ENCODE data around the gene RANGAP1. TPM values are rescaled to one million over a fixed set of nuclear protein-coding genes. Genes with fewer than 3 reads are reported as not detected.

RANGAP1 gene
- total and polyA plus RNA-seq, 4 donors: 29.9 to 106 (median 62.9) TPM

GRCh38 chr22:41229730-41230400, 56.1 kb downstream of the RANGAP1 start:
- 80% methylated on average over 6 of the region's 17 CpGs for WGBS (ENCODE audit: insufficient coverage)

GRCh38 chr22:41229215-41229614, 56.8 kb downstream of the RANGAP1 start:
- Histone ChIP-seq H3K27me3 (ENCODE audit: control insufficient read depth, insufficient read depth, low read length) (no peaks in the 10 kb centered on the region), H3K27ac (ENCODE audit: low read depth, low read length) (no peak overlapping the region), H3K4me3 (ENCODE audit: low read depth, low read length) (no peak overlapping the region), H3K9me3 (ENCODE audit: control insufficient read depth, insufficient read depth, low read length) (no peaks in the 10 kb centered on the region), H3K36me3 (ENCODE audit: control insufficient read depth, insufficient read depth, low read length) (peaks cover 77% of the 10 kb centered on the region), H3K4me1 (ENCODE audit: control insufficient read depth, insufficient read depth, low read length) (no peaks in the 10 kb centered on the region)
- 91% methylated on average over 4 of the region's 6 CpGs for WGBS (ENCODE audit: insufficient coverage)
- no peak for DNase-seq (ENCODE audit: low read depth in 4 of 6, low spot score in 6 of 6)

More at GRCh38 chr22:41229730-41230400, 56.1 kb downstream of the RANGAP1 start:
- Histone ChIP-seq H3K27me3 (ENCODE audit: control insufficient read depth, insufficient read depth, low read length) (no peaks in the 10 kb centered on the region), H3K9me3 (ENCODE audit: control insufficient read depth, insufficient read depth, low read length) (no peaks in the 10 kb centered on the region), H3K4me3 (ENCODE audit: low read depth, low read length) (no peak overlapping the region), H3K27ac (ENCODE audit: low read depth, low read length) (no peak overlapping the region), H3K4me1 (ENCODE audit: control insufficient read depth, insufficient read depth, low read length) (no peaks in the 10 kb centered on the region), H3K36me3 (ENCODE audit: control insufficient read depth, insufficient read depth, low read length) (peaks cover 72% of the 10 kb centered on the region)
- no peak for DNase-seq (ENCODE audit: low read depth in 4 of 6, low spot score in 6 of 6)

GRCh38 chr22:41226723-41227655, 59.0 kb downstream of the RANGAP1 start:
- Histone ChIP-seq H3K27ac (ENCODE audit: low read depth, low read length) (no peak overlapping the region), H3K4me1 (ENCODE audit: control insufficient read depth, insufficient read depth, low read length) (peaks cover 3% of the 10 kb centered on the region), H3K27me3 (ENCODE audit: control insufficient read depth, insufficient read depth, low read length) (no peaks in the 10 kb centered on the region), H3K36me3 (ENCODE audit: control insufficient read depth, insufficient read depth, low read length) (peaks cover 99% of the 10 kb centered on the region), H3K4me3 (ENCODE audit: low read depth, low read length) (no peak overlapping the region), H3K9me3 (ENCODE audit: control insufficient read depth, insufficient read depth, low read length) (no peaks in the 10 kb centered on the region)
- DNase-seq (ENCODE audit: low read depth in 4 of 6, low spot score in 6 of 6): no peak
- 95% methylated on average over 20 of the region's 26 CpGs for WGBS (ENCODE audit: insufficient coverage)

GRCh38 chr22:41223535-41223934, 62.5 kb downstream of the RANGAP1 start:
- peaks cover 94% of the 10 kb centered on the region for H3K36me3 ChIP-seq (ENCODE audit: control insufficient read depth, insufficient read depth, low read length)
- no peak overlapping the region for H3K27ac ChIP-seq (ENCODE audit: low read depth, low read length)
- 93% methylated on average over 5 of the region's 7 CpGs for whole genome bisulfite sequencing (ENCODE audit: insufficient coverage)
- DNase-seq (ENCODE audit: low read depth in 4 of 6, low spot score in 6 of 6): no peak
- H3K4me3 ChIP-seq (ENCODE audit: low read depth, low read length): no peak overlapping the region
- H3K27me3 ChIP-seq (ENCODE audit: control insufficient read depth, insufficient read depth, low read length): no peaks in the 10 kb centered on the region
- H3K9me3 ChIP-seq (ENCODE audit: control insufficient read depth, insufficient read depth, low read length): no peaks in the 10 kb centered on the region
- H3K4me1 ChIP-seq (ENCODE audit: control insufficient read depth, insufficient read depth, low read length): peaks cover 3% of the 10 kb centered on the region

GRCh38 chr22:41222846-41223507, 63.0 kb downstream of the RANGAP1 start:
- Histone ChIP-seq H3K4me3 (ENCODE audit: low read depth, low read length) (no peak overlapping the region), H3K36me3 (ENCODE audit: control insufficient read depth, insufficient read depth, low read length) (peaks cover 89% of the 10 kb centered on the region), H3K27me3 (ENCODE audit: control insufficient read depth, insufficient read depth, low read length) (no peaks in the 10 kb centered on the region), H3K27ac (ENCODE audit: low read depth, low read length) (no peak overlapping the region), H3K9me3 (ENCODE audit: control insufficient read depth, insufficient read depth, low read length) (no peaks in the 10 kb centered on the region), H3K4me1 (ENCODE audit: control insufficient read depth, insufficient read depth, low read length) (peaks cover 3% of the 10 kb centered on the region)
- WGBS (ENCODE audit: insufficient coverage): 92% methylated on average over 9 of the region's 9 CpGs
- no peak for DNase-seq (ENCODE audit: low read depth in 4 of 6, low spot score in 6 of 6)

GRCh38 chr22:41217553-41218157, 68.3 kb downstream of the RANGAP1 start:
- Histone ChIP-seq H3K4me3 (ENCODE audit: low read depth, low read length) (no peak overlapping the region), H3K4me1 (ENCODE audit: control insufficient read depth, insufficient read depth, low read length) (peaks cover 12% of the 10 kb centered on the region), H3K9me3 (ENCODE audit: control insufficient read depth, insufficient read depth, low read length) (peaks cover 6% of the 10 kb centered on the region), H3K27me3 (ENCODE audit: control insufficient read depth, insufficient read depth, low read length) (no peaks in the 10 kb centered on the region), H3K27ac (ENCODE audit: low read depth, low read length) (peak overlapping the region; percentile 65), H3K36me3 (ENCODE audit: control insufficient read depth, insufficient read depth, low read length) (peaks cover 84% of the 10 kb centered on the region)
- WGBS (ENCODE audit: insufficient coverage): 61% methylated on average over 14 of the region's 16 CpGs
- peak in 1 of 6 donors; percentile 40 for DNase-seq (ENCODE audit: low read depth in 4 of 6, low spot score in 6 of 6)

GRCh38 chr22:41216984-41217383, 69.0 kb downstream of the RANGAP1 start:
- peak overlapping the region; percentile 65 for H3K27ac ChIP-seq (ENCODE audit: low read depth, low read length)
- H3K36me3 ChIP-seq (ENCODE audit: control insufficient read depth, insufficient read depth, low read length): peaks cover 84% of the 10 kb centered on the region
- peaks cover 6% of the 10 kb centered on the region for H3K9me3 ChIP-seq (ENCODE audit: control insufficient read depth, insufficient read depth, low read length)
- DNase-seq (ENCODE audit: low read depth in 4 of 6, low spot score in 6 of 6): no peak
- WGBS (ENCODE audit: insufficient coverage): 85% methylated on average over 9 of the region's 13 CpGs
- H3K4me3 ChIP-seq (ENCODE audit: low read depth, low read length): no peak overlapping the region
- H3K27me3 ChIP-seq (ENCODE audit: control insufficient read depth, insufficient read depth, low read length): no peaks in the 10 kb centered on the region
- peaks cover 11% of the 10 kb centered on the region for H3K4me1 ChIP-seq (ENCODE audit: control insufficient read depth, insufficient read depth, low read length)

- H3K9me3 ChIP-seq (ENCODE audit: control insufficient read depth, insufficient read depth, low read length): peaks cover 6% of the 10 kb centered on the region
- H3K4me3 ChIP-seq (ENCODE audit: low read depth, low read length): no peak overlapping the region
- WGBS (ENCODE audit: insufficient coverage): 98% methylated on average over 7 of the region's 7 CpGs
- no peak for DNase-seq (ENCODE audit: low read depth in 4 of 6, low spot score in 6 of 6)
- H3K27ac ChIP-seq (ENCODE audit: low read depth, low read length): no peak overlapping the region
- H3K4me1 ChIP-seq (ENCODE audit: control insufficient read depth, insufficient read depth, low read length): peaks cover 11% of the 10 kb centered on the region
- peaks cover 81% of the 10 kb centered on the region for H3K36me3 ChIP-seq (ENCODE audit: control insufficient read depth, insufficient read depth, low read length)
- no peaks in the 10 kb centered on the region for H3K27me3 ChIP-seq (ENCODE audit: control insufficient read depth, insufficient read depth, low read length)
These were observed 70.1 kb downstream of the RANGAP1 start for GRCh38 chr22:41215926-41216325.

GRCh38 chr22:41215409-41215808, 70.6 kb downstream of the RANGAP1 start:
- Histone ChIP-seq H3K4me1 (ENCODE audit: control insufficient read depth, insufficient read depth, low read length) (peaks cover 11% of the 10 kb centered on the region), H3K27ac (ENCODE audit: low read depth, low read length) (no peak overlapping the region), H3K9me3 (ENCODE audit: control insufficient read depth, insufficient read depth, low read length) (peaks cover 6% of the 10 kb centered on the region), H3K27me3 (ENCODE audit: control insufficient read depth, insufficient read depth, low read length) (no peaks in the 10 kb centered on the region), H3K36me3 (ENCODE audit: control insufficient read depth, insufficient read depth, low read length) (peaks cover 78% of the 10 kb centered on the region), H3K4me3 (ENCODE audit: low read depth, low read length) (no peak overlapping the region)
- no peak for DNase-seq (ENCODE audit: low read depth in 4 of 6, low spot score in 6 of 6)
- WGBS (ENCODE audit: insufficient coverage): over 99% methylated on average over 10 of the region's 10 CpGs
